ENCODE results near the gene BCL2L12.
A peak's percentile ranks its signal among the peaks of the same experiment; 100 is the strongest.

Gene BCL2L12

GRCh38 chr19:49660338-49660961 lies 5.3 kb upstream of the BCL2L12 start:
- no peak for DNase-seq

GRCh38 chr19:49662011-49662410 lies 3.7 kb upstream of the BCL2L12 start:
- no peak for DNase-seq

GRCh38 chr19:49663224-49663623 lies 2.5 kb upstream of the BCL2L12 start:
- DNase-seq: no peak

- DNase-seq: peak; percentile 74
These were observed 1.3 kb upstream of the BCL2L12 start for GRCh38 chr19:49664171-49665035.

GRCh38 chr19:49665036-49665350 lies 740 bp upstream of the BCL2L12 start:
- DNase-seq: no peak

GRCh38 chr19:49666120-49666444 lies 349 bp downstream of the BCL2L12 start:
- no peak for DNase-seq

- DNase-seq: no peak
These were observed 1.7 kb downstream of the BCL2L12 start for GRCh38 chr19:49667473-49667872.

- DNase-seq: no peak
These were observed 3.8 kb downstream of the BCL2L12 start for GRCh38 chr19:49669516-49669915.

- peak; percentile 77 for DNase-seq
These were observed 6.6 kb downstream of the BCL2L12 start for GRCh38 chr19:49672131-49672919.

- peak; percentile 95 for DNase-seq
These were observed 10.5 kb downstream of the BCL2L12 start for GRCh38 chr19:49676136-49676783.

GRCh38 chr19:49676784-49677230 lies 11.1 kb downstream of the BCL2L12 start:
- peak; percentile 96 for DNase-seq

GRCh38 chr19:49677231-49677900 lies 11.6 kb downstream of the BCL2L12 start, which contains the start of gene PRMT1:
Gene PRMT1 (plus strand): TSS chr19:49677271. CDS start chr19:49677281, 10 bp downstream.
- no peak for DNase-seq

- DNase-seq: peak; percentile 79
These were observed 12.4 kb downstream of the BCL2L12 start for GRCh38 chr19:49677901-49678674.

GRCh38 chr19:49678985-49679770 lies 13.4 kb downstream of the BCL2L12 start:
- DNase-seq: no peak

- DNase-seq: no peak
These were observed 14.2 kb downstream of the BCL2L12 start for GRCh38 chr19:49679771-49680413.

GRCh38 chr19:49680421-49681351 lies 15.0 kb downstream of the BCL2L12 start:
- peak; percentile 77 for DNase-seq

- no peak for DNase-seq
These were observed 16.1 kb downstream of the BCL2L12 start for GRCh38 chr19:49681830-49682229.

GRCh38 chr19:49682274-49682673 lies 16.5 kb downstream of the BCL2L12 start:
- DNase-seq: no peak

GRCh38 chr19:49683814-49684250 lies 18.1 kb downstream of the BCL2L12 start:
- DNase-seq: no peak

Measured in right kidney (tissue), 1 donor.